A673 (cell line): ENCODE data around the gene WNK4. TPM values are rescaled to one million over a fixed set of nuclear protein-coding genes. Genes with fewer than 3 reads are reported as not detected.

ENCODE experiments used
- BruUV-seq: library from RNA; stranded (reverse); fragments of 400-500 nt; replicated peaks from 2 replicates; lab custom pipeline; 2021; lab: Mats Ljungman, UMichigan
- CTCF ChIA-PET: fragments of 300-600 bp; sonication (Branson Sonifier 250); formaldehyde crosslinking; loops from one replicate; lab custom pipeline; 2022; ENCODE audit warnings: antibody characterized with exemption; lab: Charles Lee
- POLR2A ChIA-PET: fragments of 300-600 bp; sonication (Branson Sonifier 250); formaldehyde crosslinking; loops from one replicate; lab custom pipeline; 2022; ENCODE audit warnings: antibody characterized with exemption; ENCODE audit not compliant: low non-redundant PET; lab: Charles Lee
- DNase-seq: peaks from one replicate; pipeline ENCODE4 v3.0.0-alpha.2; 2015; ENCODE audit warnings: low spot score
- H3K27ac ChIP-seq: fragments of 200-600 bp; sonication (generic); 2 replicates; pipeline ENCODE4 v1.5.1; 2016; ENCODE audit warnings: mixed run types, low read depth, mild to moderate bottlenecking, mixed read lengths, antibody characterized with exemption, low read length; ENCODE audit not compliant: poor library complexity, severe bottlenecking
- H3K27me3 ChIP-seq: fragments of 200-600 bp; sonication (generic); replicated peaks from 2 replicates; pipeline ENCODE4 v1.6.1; 2017; ENCODE audit warnings: mixed run types, low read depth, mild to moderate bottlenecking, mixed read lengths, antibody characterized with exemption, low read length; ENCODE audit not compliant: insufficient read depth, poor library complexity
- H3K36me3 ChIP-seq: fragments of 200-600 bp; sonication (generic); 2 replicates; pipeline ENCODE4 v1.6.1; 2016; ENCODE audit warnings: mixed run types, mild to moderate bottlenecking, mixed read lengths, antibody characterized with exemption, low read length; ENCODE audit not compliant: insufficient read depth, poor library complexity, severe bottlenecking
- H3K4me1 ChIP-seq: fragments of 200-600 bp; sonication (generic); 2 replicates; pipeline ENCODE4 v1.6.1; 2017; ENCODE audit warnings: mixed run types, mild to moderate bottlenecking, mixed read lengths, antibody characterized with exemption, low read length; ENCODE audit not compliant: insufficient read depth, poor library complexity, severe bottlenecking
- H3K4me3 ChIP-seq: fragments of 200-600 bp; sonication (generic); 2 replicates; pipeline ENCODE4 v1.5.1; 2016; ENCODE audit warnings: low read depth, mixed run types, mild to moderate bottlenecking, mixed read lengths, low read length; ENCODE audit not compliant: poor library complexity, severe bottlenecking
- H3K9me3 ChIP-seq: fragments of 200-600 bp; sonication (generic); 2 replicates; pipeline ENCODE4 v1.6.1; 2016; ENCODE audit warnings: mixed run types, low read depth, mild to moderate bottlenecking, mixed read lengths, antibody characterized with exemption, low read length; ENCODE audit not compliant: poor library complexity, severe bottlenecking
- CTCF ChIP-seq: fragments of 300-800, 200-600 bp; sonication (generic); conservative IDR thresholded peaks from 2 replicates; pipeline ENCODE4 v1.5.1; 2017; ENCODE audit warnings: low read depth, mild to moderate bottlenecking, antibody characterized with exemption, low read length, moderate library complexity, mixed read lengths
- EZH2 ChIP-seq: fragments of 200-600 bp; sonication (generic); IDR thresholded peaks from 2 replicates; pipeline ENCODE4 v1.6.1; 2017; ENCODE audit warnings: borderline replicate concordance, low read depth, mild to moderate bottlenecking, mixed read lengths, antibody characterized with exemption, low read length; ENCODE audit not compliant: poor library complexity, severe bottlenecking
- intact Hi-C: fragments of 100-400 bp; cut with micrococcal nuclease; formaldehyde crosslinking; loops from one replicate; pipeline ENCODE4 v1.10.0; 2022; ENCODE audit not compliant: unreplicated experiment
- microRNA-seq: library from miRNA; unstranded; fragments of <30 nt; microRNA quantifications from one replicate; pipeline ENCODE4 v1.2.0, GENCODE V29; 2021
- total RNA-seq: library from RNA; stranded (reverse); gene quantifications from 2 replicates; pipeline ENCODE4 v1.2.3, GENCODE V29; 2021

The WNK4 gene
- total RNA-seq, 1 experiment from 2014 or later = 0.11 TPM

GRCh38 chr17:42845556-42845917 is 65.1 kb downstream of the WNK4 start:
- ChIA-PET POLR2A (no interaction called here), CTCF (no interaction called here)
- Histone ChIP-seq H3K36me3 (peaks cover 11% of the 10 kb centered on the region), H3K4me3 (no peak overlapping the region), H3K27ac (no peak overlapping the region), H3K27me3 (no peaks in the 10 kb centered on the region), H3K4me1 (no peaks in the 10 kb centered on the region), H3K9me3 (no peaks in the 10 kb centered on the region)
- BruUV-seq = no TSS peak
- no peak for DNase-seq
- TF ChIP-seq EZH2 (no peak), CTCF (no peak)
- intact Hi-C loops = no loop called here

- Histone ChIP-seq H3K27ac (no peak overlapping the region), H3K27me3 (no peaks in the 10 kb centered on the region), H3K9me3 (no peaks in the 10 kb centered on the region), H3K4me1 (no peaks in the 10 kb centered on the region), H3K4me3 (no peak overlapping the region), H3K36me3 (peaks cover 11% of the 10 kb centered on the region)
- TF ChIP-seq CTCF = no peak
- no peak for TF ChIP-seq EZH2
- intact Hi-C loops = no loop called here
- POLR2A ChIA-PET = no interaction called here
- CTCF ChIA-PET = no interaction called here
- DNase-seq = no peak
- no TSS peak for BruUV-seq
Measured at GRCh38 chr17:42845918-42846593, 65.6 kb downstream of the WNK4 start.

Small RNAs within 50 kb of the gene (microRNA-seq; reads per million reads assigned to microRNA genes)
- not detected for gene MIR6781

Other genes with a start within 250 kb of the WNK4 start
- gene NAGLU, start 244.4 kb upstream of the WNK4 start, total RNA-seq = 9.6 and 12.7 TPM in 2 replicates
- gene HSD17B1, start 227.7 kb upstream of the WNK4 start, total RNA-seq = 0.59 and 0.60 TPM in 2 replicates
- gene COASY, start 218.5 kb upstream of the WNK4 start, total RNA-seq = 71.5 and 78.2 TPM in 2 replicates
- gene MLX, start 213.5 kb upstream of the WNK4 start, total RNA-seq = 32.8 and 33.7 TPM in 2 replicates
- 30.9 and 31.9 TPM in 2 replicates for gene PSMC3IP, start 202.9 kb upstream of the WNK4 start, total RNA-seq
- gene RETREG3, start 171.2 kb upstream of the WNK4 start, total RNA-seq = 23.2 and 30.0 TPM in 2 replicates
- 85.8 and 87.4 TPM in 2 replicates for gene TUBG1, start 170.9 kb upstream of the WNK4 start, total RNA-seq
- gene TUBG2, start 121.3 kb upstream of the WNK4 start, total RNA-seq = 14.6 and 19.2 TPM in 2 replicates
- gene PLEKHH3, start 103.6 kb upstream of the WNK4 start, total RNA-seq = 11.9 and 16.8 TPM in 2 replicates
- 0.52 and 0.55 TPM in 2 replicates for gene CCR10, start 98.8 kb upstream of the WNK4 start, total RNA-seq
- gene CNTNAP1, start 98.1 kb upstream of the WNK4 start, total RNA-seq = 5.6 and 6.7 TPM in 2 replicates
- 16.4 and 19.5 TPM in 2 replicates for gene EZH1, start 35.6 kb upstream of the WNK4 start, total RNA-seq
- 3.8 and 5.0 TPM in 2 replicates for gene RAMP2, start 19.4 kb upstream of the WNK4 start, total RNA-seq
- 34.3 and 35.6 TPM in 2 replicates for gene VPS25, start 7.2 kb upstream of the WNK4 start, total RNA-seq
- 29.0 and 30.5 TPM in 2 replicates for gene COA3, start 18.1 kb downstream of the WNK4 start, total RNA-seq
- not detected in 2 replicates for gene CNTD1, start 18.3 kb downstream of the WNK4 start, total RNA-seq
- gene BECN1, start 43.7 kb downstream of the WNK4 start, total RNA-seq = 34.2 and 36.0 TPM in 2 replicates
- 93.7 and 120 TPM in 2 replicates for gene PSME3, start 52.8 kb downstream of the WNK4 start, total RNA-seq
- gene AOC2, start 64.0 kb downstream of the WNK4 start, total RNA-seq = 1.2 and 1.4 TPM in 2 replicates
- gene AOC3, start 70.6 kb downstream of the WNK4 start, total RNA-seq = 0.62 and 0.70 TPM in 2 replicates
- not detected in 2 replicates for gene G6PC1, start 120.2 kb downstream of the WNK4 start, total RNA-seq
- 32.9 and 36.0 TPM in 2 replicates for gene AARSD1, start 183.8 kb downstream of the WNK4 start, total RNA-seq
- 0.64 and 1.1 TPM in 2 replicates for gene PTGES3L, start 199.5 kb downstream of the WNK4 start, total RNA-seq
- 7.3 and 8.0 TPM in 2 replicates for gene RUNDC1, start 200.0 kb downstream of the WNK4 start, total RNA-seq
- 547 and 560 TPM in 2 replicates for gene RPL27, start 217.8 kb downstream of the WNK4 start, total RNA-seq
- gene IFI35, start 226.2 kb downstream of the WNK4 start, total RNA-seq = 4.9 and 7.2 TPM in 2 replicates
- 45.2 and 47.0 TPM in 2 replicates for gene VAT1, start 241.8 kb downstream of the WNK4 start, total RNA-seq
- 5.5 and 6.7 TPM in 2 replicates for gene RND2, start 244.6 kb downstream of the WNK4 start, total RNA-seq